HFF-Myc (cell line): ENCODE data around the gene ITK.

ENCODE experiments used
- DNase-seq: peaks from one replicate; pipeline ENCODE4 v3.0.0-alpha.2; 2011; ENCODE audit warnings: low read depth; ENCODE audit errors: extremely low read depth
- H3K4me3 ChIP-seq: replicated peaks from 2 replicates; pipeline ENCODE4 v1.5.1; 2011; ENCODE audit warnings: low read depth, mild to moderate bottlenecking, control low read depth, low read length
- CTCF ChIP-seq: IDR thresholded peaks from 2 replicates; pipeline ENCODE4 v1.5.1; 2012; ENCODE audit warnings: mild to moderate bottlenecking, low read depth, low read length, control low read depth; ENCODE audit errors: missing control alignments

Gene ITK

DNA sequence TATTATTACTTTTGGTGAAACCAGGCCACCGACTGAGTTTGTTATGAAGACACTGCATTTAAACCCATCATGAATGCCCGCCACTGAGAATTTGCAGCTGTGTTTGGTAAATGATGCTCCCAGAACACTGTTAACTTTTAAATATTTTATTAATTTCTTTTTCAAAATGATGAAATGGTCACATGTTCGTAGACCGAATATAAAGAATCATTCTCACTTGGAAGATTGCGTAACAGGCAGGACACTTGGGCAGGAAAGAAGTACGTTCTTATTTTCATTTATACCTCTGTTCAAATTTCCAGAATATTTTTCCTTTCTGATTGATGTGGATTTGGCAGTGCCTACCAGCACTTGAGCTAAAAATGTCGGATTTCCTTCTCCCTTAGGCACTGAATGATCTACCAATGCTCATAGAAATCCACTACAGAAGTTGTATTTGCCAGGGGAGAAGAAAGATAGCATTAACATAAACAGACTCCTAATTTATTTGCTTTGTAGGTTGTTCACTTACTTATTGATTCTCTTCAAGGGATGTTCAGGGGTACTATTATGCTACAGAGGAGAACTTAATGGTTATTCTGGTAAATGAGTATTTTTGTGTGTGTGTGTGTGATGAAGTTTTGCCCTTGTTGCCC, 99.1 kb downstream of the ITK start:
- H3K4me3 ChIP-seq: no peak overlapping the region
- TF ChIP-seq CTCF: no peak
- no peak for DNase-seq

DNA sequence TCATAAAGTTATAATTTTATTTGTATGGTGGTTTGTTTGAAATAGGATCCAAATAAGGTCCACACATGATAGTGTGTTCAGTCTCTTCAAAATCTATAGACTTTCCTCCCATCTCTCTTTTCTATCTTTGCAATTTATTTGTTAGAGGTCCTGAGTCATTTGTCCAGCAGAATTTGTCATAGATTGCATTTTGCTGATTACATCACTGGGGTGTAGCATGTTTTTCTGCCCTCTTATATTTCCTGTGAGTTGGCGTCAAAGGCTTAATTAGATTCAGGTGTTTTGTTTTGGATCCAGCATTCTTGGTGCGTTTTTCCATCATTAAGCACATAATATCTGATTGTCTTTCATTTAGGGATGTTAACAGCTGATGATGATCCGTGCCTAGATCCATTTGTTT, 100.3 kb downstream of the ITK start:
- TF ChIP-seq CTCF: no peak
- DNase-seq: peak; percentile 65

GRCh38 chr5:157282150-157282549, 101.5 kb downstream of the ITK start:
- H3K4me3 ChIP-seq: no peak overlapping the region
- TF ChIP-seq CTCF: no peak
- no peak for DNase-seq

More for the DNA sequence above, 100.3 kb downstream of the ITK start:
- no peak overlapping the region for H3K4me3 ChIP-seq

DNA sequence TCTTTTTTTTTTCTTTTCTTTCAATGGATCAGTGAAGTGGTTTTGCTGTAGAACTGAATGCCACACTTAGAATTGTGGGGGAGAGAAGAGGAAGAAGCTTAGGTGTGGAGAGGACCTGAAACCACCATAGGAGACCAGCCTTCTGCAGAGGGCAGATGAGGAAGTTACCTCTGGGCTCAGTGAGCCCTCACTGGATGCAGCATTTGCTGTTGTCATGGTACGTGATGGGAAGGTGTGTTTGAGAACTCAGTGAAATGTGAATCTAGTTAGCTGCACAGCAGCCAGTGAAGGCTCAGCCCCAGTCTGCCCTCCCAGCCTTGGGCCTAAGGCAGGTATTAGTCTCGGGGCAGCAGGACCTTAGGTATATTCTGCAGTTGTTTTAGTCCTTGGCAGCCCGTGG, 102.8 kb downstream of the ITK start:
- no peak overlapping the region for H3K4me3 ChIP-seq
- DNase-seq: no peak
- no peak for TF ChIP-seq CTCF

DNA sequence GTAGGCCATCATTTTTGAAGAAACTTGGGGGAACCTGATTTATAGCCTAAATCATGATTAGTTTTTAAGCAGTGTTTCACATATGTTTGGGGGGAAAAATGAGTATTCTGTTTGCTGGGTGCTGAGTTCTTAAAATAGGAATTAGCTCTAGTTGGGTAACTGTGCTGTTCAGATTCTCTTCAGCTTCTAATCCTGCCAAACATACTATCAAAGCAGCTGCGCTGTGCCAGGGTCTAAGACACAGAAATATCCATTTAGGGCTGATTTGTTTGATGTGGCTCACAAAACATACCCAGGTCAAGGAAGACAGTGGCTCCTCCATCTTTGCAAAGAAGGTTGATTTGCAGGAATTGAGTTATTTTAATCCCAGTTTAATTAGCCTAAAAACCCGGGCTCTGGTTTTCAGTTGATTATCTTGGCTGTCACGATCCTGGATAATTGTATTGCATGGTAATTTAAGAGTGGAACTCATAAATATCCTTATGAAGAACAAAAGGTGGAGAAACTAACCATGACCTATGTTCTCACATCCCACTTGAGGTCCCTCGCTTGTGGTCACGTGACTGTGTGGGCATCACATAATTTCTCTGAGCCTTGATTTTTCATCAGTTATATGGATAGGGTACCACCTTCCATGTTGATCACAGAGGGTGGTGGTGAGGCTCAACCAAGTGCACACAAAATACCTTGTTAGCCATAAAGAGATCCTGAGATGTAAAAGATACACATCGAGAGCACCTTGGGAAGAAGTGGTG, 104.0 kb downstream of the ITK start:
- TF ChIP-seq CTCF: no peak
- DNase-seq: no peak
- H3K4me3 ChIP-seq: no peak overlapping the region

- H3K4me3 ChIP-seq: no peak overlapping the region
- no peak for TF ChIP-seq CTCF
- no peak for DNase-seq
These were observed 104.8 kb downstream of the ITK start for GRCh38 chr5:157285310-157286035.
